Measurements from ENCODE around the gene ALG12. TPM values are rescaled to one million over a fixed set of nuclear protein-coding genes. Genes with fewer than 3 reads are reported as not detected.

Gene ALG12
- total RNA-seq, 1 experiment from 2014 or later, result 13.9 TPM

GRCh38 chr22:49913026-49913425, 5.2 kb downstream of the ALG12 start:
- no peak for DNase-seq (ENCODE audit: low spot score)

- no peak for DNase-seq (ENCODE audit: low spot score)
Observed at GRCh38 chr22:49911881-49912625, 6.2 kb downstream of the ALG12 start.

- DNase-seq (ENCODE audit: low spot score), result no peak
Observed at GRCh38 chr22:49910229-49911155, 7.7 kb downstream of the ALG12 start.

GRCh38 chr22:49909476-49910205, 8.6 kb downstream of the ALG12 start:
- no peak for DNase-seq (ENCODE audit: low spot score)

GRCh38 chr22:49907807-49908206, 10.4 kb downstream of the ALG12 start:
- no peak for DNase-seq (ENCODE audit: low spot score)

- no peak for DNase-seq (ENCODE audit: low spot score)
Observed at GRCh38 chr22:49906799-49907290, 11.4 kb downstream of the ALG12 start.

- DNase-seq (ENCODE audit: low spot score), result no peak
Observed at GRCh38 chr22:49906071-49906798, 12.0 kb downstream of the ALG12 start.

- no peak for DNase-seq (ENCODE audit: low spot score)
Observed at GRCh38 chr22:49905465-49905864, 12.8 kb downstream of the ALG12 start.

GRCh38 chr22:49904040-49904369, 14.2 kb downstream of the ALG12 start:
- no peak for DNase-seq (ENCODE audit: low spot score)

- DNase-seq (ENCODE audit: low spot score), result no peak
Observed at GRCh38 chr22:49903322-49904039, 14.8 kb downstream of the ALG12 start.

- no peak for DNase-seq (ENCODE audit: low spot score)
Observed at GRCh38 chr22:49901457-49901856, 16.8 kb downstream of the ALG12 start.

GRCh38 chr22:49900441-49901230, 17.6 kb downstream of the ALG12 start:
- no peak for DNase-seq (ENCODE audit: low spot score)

GRCh38 chr22:49899530-49899929, 18.7 kb downstream of the ALG12 start:
- no peak for DNase-seq (ENCODE audit: low spot score)

GRCh38 chr22:49897015-49897684, 21.1 kb downstream of the ALG12 start:
- DNase-seq (ENCODE audit: low spot score), result no peak

- no peak for DNase-seq (ENCODE audit: low spot score)
Observed at GRCh38 chr22:49896201-49896600, 22.0 kb downstream of the ALG12 start.

- no peak for DNase-seq (ENCODE audit: low spot score)
Observed at GRCh38 chr22:49894322-49895054, 23.8 kb downstream of the ALG12 start.

- no peak for DNase-seq (ENCODE audit: low spot score)
Observed at GRCh38 chr22:49893025-49893424, 25.2 kb downstream of the ALG12 start.

GRCh38 chr22:49892226-49892899, 25.9 kb downstream of the ALG12 start:
- DNase-seq (ENCODE audit: low spot score), result no peak

Measured in H4 (cell line).